ENCODE measurements around the gene MEIOSIN.

Gene MEIOSIN

DNA sequence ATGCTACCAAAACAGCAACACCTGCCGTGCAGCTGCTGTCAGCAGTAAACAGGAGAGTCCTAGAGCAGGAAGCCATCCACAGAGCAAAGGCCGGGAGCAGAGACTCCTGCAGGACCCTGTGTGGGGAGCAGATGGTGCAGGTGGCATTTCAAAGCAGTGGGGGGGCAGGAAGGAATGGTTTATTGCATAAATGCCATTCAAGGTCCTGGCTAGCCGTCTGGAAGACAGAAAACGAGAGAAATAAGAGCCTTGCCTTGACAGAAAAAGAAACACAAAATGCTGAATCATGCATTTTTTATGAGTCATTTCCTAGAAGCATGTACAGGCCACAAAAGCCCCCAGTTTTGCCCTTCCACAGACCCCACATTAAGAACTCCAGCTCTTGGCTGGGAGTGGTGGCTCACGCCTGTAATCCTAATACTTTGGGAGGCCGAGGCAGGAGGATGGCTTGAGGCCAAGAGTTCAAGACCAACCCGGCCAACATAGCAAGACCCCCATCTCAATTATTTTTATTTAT lies 76.5 kb downstream of the MEIOSIN start:
- ChIA-PET CTCF (interaction anchor here (0.7 to 2.1 kb wide), 2 partner anchors 11 to 15 kb away, joined by 4 to 5 read pairs; no protein-coding TSS in a partner anchor), POLR2A (no interaction called here)
- Histone ChIP-seq H3K4me3 (ENCODE audit: low read depth, low read length) (no peak overlapping the region), H3K9me3 (ENCODE audit: control insufficient read depth, insufficient read depth, low read depth, low read length) (no peaks in the 10 kb centered on the region), H3K4me1 (ENCODE audit: control insufficient read depth, insufficient read depth, low read length) (no peaks in the 10 kb centered on the region), H3K27ac (ENCODE audit: extremely low read depth, low read depth, low read length) (no peak overlapping the region), H3K36me3 (ENCODE audit: control insufficient read depth in 2 of 2, insufficient read depth in 1 of 2, low read length in 2 of 2) (peaks cover 0 to 5% of the 10 kb centered on the region in 2 experiments; a peak in 2 of 3 replicates)
- TF ChIP-seq, protein P1, sequence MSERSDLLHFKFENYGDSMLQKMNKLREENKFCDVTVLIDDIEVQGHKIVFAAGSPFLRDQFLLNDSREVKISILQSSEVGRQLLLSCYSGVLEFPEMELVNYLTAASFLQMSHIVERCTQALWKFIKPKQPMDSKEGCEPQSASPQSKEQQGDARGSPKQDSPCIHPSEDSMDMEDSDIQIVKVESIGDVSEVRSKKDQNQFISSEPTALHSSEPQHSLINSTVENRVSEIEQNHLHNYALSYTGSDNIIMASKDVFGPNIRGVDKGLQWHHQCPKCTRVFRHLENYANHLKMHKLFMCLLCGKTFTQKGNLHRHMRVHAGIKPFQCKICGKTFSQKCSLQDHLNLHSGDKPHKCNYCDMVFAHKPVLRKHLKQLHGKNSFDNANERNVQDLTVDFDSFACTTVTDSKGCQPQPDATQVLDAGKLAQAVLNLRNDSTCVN (tag by site-specific recombination; optimal IDR thresholded peaks at IDR 0.05), result no peak
- TF ChIP-seq GLIS1 (tag by site-specific recombination; IDR thresholded peaks at IDR 0.05) (0 out of 2 replicates have a peak, but pooled peaks have one; percentile 25), ZNF335 (tag by site-specific recombination; conservative IDR thresholded peaks at IDR 0.05) (0 out of 2 replicates have a peak, but pooled peaks have one; percentile 13), ZNF121 (tag by site-specific recombination; IDR thresholded peaks at IDR 0.05) (peak; percentile 54; the same call in 1 of the 2 replicates), SP3 (tag by site-specific recombination; IDR thresholded peaks at IDR 0.05) (no peak)

DNA sequence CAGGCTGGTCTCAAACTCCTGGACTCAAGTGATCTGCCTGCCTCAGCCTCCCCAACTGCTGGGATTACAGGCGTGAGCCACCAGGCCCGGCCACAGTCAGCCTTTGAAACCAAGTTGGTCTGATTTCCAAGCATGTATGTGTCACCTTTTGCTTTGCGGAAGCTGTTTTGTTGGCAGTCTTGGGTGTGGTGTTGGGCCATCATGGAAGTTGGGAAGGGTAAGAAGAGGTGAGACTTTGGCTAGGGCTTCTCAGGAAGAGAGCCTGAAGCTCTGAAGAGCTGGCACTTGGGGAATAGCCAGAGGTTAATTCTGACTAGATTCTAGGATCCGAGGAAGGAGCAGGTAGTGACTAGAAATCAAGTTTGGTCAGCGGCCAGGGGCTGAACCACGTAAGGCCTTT lies 79.1 kb downstream of the MEIOSIN start:
- Histone ChIP-seq H3K27ac (ENCODE audit: extremely low read depth, low read depth, low read length) (no peak overlapping the region), H3K9me3 (ENCODE audit: control insufficient read depth, insufficient read depth, low read depth, low read length) (no peaks in the 10 kb centered on the region), H3K4me1 (ENCODE audit: control insufficient read depth, insufficient read depth, low read length) (no peaks in the 10 kb centered on the region; the same call in 1 of the 2 replicates), H3K36me3 (ENCODE audit: control insufficient read depth in 2 of 2, insufficient read depth in 1 of 2, low read length in 2 of 2) (peaks cover 0 to 13% of the 10 kb centered on the region in 2 experiments; a peak in 2 of 3 replicates), H3K4me3 (ENCODE audit: low read depth, low read length) (no peak overlapping the region)
- no peak for TF ChIP-seq ZNF423 (tag by site-specific recombination; IDR thresholded peaks at IDR 0.05)
- TF ChIP-seq, protein P2, sequence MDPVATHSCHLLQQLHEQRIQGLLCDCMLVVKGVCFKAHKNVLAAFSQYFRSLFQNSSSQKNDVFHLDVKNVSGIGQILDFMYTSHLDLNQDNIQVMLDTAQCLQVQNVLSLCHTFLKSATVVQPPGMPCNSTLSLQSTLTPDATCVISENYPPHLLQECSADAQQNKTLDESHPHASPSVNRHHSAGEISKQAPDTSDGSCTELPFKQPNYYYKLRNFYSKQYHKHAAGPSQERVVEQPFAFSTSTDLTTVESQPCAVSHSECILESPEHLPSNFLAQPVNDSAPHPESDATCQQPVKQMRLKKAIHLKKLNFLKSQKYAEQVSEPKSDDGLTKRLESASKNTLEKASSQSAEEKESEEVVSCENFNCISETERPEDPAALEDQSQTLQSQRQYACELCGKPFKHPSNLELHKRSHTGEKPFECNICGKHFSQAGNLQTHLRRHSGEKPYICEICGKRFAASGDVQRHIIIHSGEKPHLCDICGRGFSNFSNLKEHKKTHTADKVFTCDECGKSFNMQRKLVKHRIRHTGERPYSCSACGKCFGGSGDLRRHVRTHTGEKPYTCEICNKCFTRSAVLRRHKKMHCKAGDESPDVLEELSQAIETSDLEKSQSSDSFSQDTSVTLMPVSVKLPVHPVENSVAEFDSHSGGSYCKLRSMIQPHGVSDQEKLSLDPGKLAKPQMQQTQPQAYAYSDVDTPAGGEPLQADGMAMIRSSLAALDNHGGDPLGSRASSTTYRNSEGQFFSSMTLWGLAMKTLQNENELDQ (tag by site-specific recombination; IDR thresholded peaks at IDR 0.05; ENCODE audit: low read depth), result no peak
- TF ChIP-seq, protein P3, sequence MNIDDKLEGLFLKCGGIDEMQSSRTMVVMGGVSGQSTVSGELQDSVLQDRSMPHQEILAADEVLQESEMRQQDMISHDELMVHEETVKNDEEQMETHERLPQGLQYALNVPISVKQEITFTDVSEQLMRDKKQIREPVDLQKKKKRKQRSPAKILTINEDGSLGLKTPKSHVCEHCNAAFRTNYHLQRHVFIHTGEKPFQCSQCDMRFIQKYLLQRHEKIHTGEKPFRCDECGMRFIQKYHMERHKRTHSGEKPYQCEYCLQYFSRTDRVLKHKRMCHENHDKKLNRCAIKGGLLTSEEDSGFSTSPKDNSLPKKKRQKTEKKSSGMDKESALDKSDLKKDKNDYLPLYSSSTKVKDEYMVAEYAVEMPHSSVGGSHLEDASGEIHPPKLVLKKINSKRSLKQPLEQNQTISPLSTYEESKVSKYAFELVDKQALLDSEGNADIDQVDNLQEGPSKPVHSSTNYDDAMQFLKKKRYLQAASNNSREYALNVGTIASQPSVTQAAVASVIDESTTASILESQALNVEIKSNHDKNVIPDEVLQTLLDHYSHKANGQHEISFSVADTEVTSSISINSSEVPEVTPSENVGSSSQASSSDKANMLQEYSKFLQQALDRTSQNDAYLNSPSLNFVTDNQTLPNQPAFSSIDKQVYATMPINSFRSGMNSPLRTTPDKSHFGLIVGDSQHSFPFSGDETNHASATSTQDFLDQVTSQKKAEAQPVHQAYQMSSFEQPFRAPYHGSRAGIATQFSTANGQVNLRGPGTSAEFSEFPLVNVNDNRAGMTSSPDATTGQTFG (tag by site-specific recombination; IDR thresholded peaks at IDR 0.05; ENCODE audit: borderline replicate concordance), result no peak
- CTCF ChIA-PET, result interaction anchor here (0.7 to 1.1 kb wide), 2 partner anchors 19 to 48 kb away, joined by 3 to 4 read pairs; partner anchors contain the start of gene DMWD
- POLR2A ChIA-PET, result no interaction called here
